Measurements from ENCODE around the gene CD4.

Gene CD4

DNA sequence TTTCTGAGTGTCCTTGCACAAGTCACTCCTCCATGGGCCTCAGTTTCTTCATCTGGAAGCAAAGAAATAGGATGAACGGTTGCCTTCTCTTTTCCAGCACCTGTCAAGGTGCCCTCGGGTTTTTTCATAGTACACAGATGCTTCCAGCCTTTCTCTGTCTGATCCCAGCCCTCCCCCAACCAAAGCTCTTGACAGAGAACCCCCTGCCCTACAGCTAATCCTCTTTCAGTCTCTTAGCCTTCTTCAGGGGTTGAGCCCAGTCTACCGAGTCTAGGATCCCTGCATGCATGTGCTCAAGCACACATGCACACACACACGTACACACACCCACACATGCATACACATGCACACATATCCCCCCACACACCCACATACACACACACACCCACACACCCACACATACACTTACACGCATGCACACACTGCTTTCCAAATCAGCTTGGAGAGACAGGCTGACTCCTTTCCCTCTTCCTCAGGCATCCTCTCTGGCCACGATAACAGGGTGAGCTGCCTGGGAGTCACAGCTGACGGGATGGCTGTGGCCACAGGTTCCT, 57.1 kb downstream of the CD4 start:
- TF ChIP-seq ZFX (IDR thresholded peaks at IDR 0.05): no peak
- TF ChIP-seq, protein P1, sequence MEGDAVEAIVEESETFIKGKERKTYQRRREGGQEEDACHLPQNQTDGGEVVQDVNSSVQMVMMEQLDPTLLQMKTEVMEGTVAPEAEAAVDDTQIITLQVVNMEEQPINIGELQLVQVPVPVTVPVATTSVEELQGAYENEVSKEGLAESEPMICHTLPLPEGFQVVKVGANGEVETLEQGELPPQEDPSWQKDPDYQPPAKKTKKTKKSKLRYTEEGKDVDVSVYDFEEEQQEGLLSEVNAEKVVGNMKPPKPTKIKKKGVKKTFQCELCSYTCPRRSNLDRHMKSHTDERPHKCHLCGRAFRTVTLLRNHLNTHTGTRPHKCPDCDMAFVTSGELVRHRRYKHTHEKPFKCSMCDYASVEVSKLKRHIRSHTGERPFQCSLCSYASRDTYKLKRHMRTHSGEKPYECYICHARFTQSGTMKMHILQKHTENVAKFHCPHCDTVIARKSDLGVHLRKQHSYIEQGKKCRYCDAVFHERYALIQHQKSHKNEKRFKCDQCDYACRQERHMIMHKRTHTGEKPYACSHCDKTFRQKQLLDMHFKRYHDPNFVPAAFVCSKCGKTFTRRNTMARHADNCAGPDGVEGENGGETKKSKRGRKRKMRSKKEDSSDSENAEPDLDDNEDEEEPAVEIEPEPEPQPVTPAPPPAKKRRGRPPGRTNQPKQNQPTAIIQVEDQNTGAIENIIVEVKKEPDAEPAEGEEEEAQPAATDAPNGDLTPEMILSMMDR (conservative IDR thresholded peaks at IDR 0.05): no peak
- H3K27ac ChIP-seq: no peak overlapping the region

DNA sequence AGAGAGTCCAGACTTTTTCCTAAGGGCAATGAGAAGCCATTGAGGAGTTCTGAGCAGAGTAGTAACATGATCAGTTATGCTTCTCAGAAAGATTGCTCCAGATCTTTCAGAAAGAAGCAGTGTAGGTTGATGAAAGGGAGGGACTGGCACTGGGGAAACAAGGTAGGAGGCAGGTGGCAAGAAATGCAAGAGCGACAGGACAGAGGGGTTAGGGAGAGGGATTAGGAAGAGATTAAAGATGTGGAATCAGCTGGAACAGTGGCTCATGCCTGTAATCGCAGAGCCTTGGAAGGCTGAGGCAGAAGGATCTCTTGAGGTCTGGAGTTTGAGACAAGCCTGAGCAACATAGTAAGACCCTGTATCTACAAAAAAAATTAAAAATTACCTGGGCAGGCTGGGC, 58.3 kb downstream of the CD4 start:
- no peak overlapping the region for H3K27ac ChIP-seq
- TF ChIP-seq, protein P1 (conservative IDR thresholded peaks at IDR 0.05): no peak
- no peak for TF ChIP-seq ZFX (IDR thresholded peaks at IDR 0.05)

- TF ChIP-seq ZFX (IDR thresholded peaks at IDR 0.05): no peak
- TF ChIP-seq, protein P1 (conservative IDR thresholded peaks at IDR 0.05): no peak
- H3K27ac ChIP-seq: no peak overlapping the region
Observed at GRCh38 chr12:6849427-6849826, 60.1 kb downstream of the CD4 start.

DNA sequence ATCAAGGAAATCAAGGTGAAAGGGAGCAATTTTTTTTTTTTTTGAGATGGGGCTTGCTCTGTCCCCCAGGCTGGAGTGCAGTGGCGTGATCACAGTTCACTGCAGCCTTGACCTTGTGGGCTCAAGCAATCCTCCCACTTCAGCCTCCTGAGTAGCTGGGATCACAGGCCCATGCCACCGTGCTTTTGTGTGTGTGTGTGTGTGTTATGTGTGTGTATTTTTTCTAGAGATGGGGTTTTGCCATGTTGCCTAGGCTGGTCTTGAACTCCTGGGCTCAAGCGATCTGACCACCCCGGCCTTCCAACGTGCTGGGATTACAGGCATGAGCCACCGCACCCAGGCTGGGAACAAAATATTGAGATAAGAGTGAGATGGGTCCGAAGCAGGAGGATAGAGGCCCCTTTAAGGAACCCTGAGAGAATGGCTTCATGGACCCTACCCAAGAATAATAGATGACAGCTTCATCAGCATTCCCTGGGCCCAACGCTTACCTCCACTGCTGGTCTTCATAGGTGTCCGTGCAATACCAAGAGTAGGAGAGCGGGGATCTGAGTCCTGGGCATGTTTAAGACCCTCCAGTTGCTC, 60.7 kb downstream of the CD4 start:
- peak overlapping the region; percentile 92 for H3K27ac ChIP-seq
- TF ChIP-seq, protein P1 (conservative IDR thresholded peaks at IDR 0.05): no peak
- no peak for TF ChIP-seq ZFX (IDR thresholded peaks at IDR 0.05)

GRCh38 chr12:6850796-6851152, 61.4 kb downstream of the CD4 start:
- H3K27ac ChIP-seq: peak overlapping the region; percentile 92

GRCh38 chr12:6851153-6851920, 62.0 kb downstream of the CD4 start, which contains the start of gene CDCA3:
Gene CDCA3, minus strand, starts transcription at chr12:6851286. Its CDS starts 334 bp downstream, at chr12:6850952.
- H3K27ac ChIP-seq: peak within 1 kb of the TSS; percentile 92
- no peak for TF ChIP-seq ZFX (IDR thresholded peaks at IDR 0.05)
- TF ChIP-seq, protein P1 (conservative IDR thresholded peaks at IDR 0.05): no peak

More at GRCh38 chr12:6850796-6851152, 61.4 kb downstream of the CD4 start:
- 0 out of 2 replicates have a peak, but pooled peaks have one; percentile 34 for TF ChIP-seq ZFX (IDR thresholded peaks at IDR 0.05)
- TF ChIP-seq, protein P1 (conservative IDR thresholded peaks at IDR 0.05): no peak

Measured in C4-2B (cell line).